ENCODE measurements around the gene SPOCK3. TPM values are rescaled to one million over a fixed set of nuclear protein-coding genes. Genes with fewer than 3 reads are reported as not detected.

SPOCK3 gene
- total RNA-seq, 2 experiments from 2014 or later: not detected

- ChIA-PET POLR2A (no interaction called here), CTCF (no interaction called here)
Measured at GRCh38 chr4:167210166-167210565, 24.1 kb downstream of the SPOCK3 start.

GRCh38 chr4:167196344-167197012 lies 37.8 kb downstream of the SPOCK3 start:
- Histone ChIP-seq H3K27ac (ENCODE audit: low read depth in 1 of 2, low read length in 2 of 2) (no peak overlapping the region), H3K9me3 (ENCODE audit: control insufficient read depth in 1 of 2, insufficient read depth in 1 of 2, low read length in 2 of 2) (peaks cover 0 to 4% of the 10 kb centered on the region in 2 experiments), H3K27me3 (ENCODE audit: control insufficient read depth in 1 of 2, insufficient read depth in 2 of 2, low read length in 2 of 2) (no peaks in the 10 kb centered on the region), H3K4me1 (ENCODE audit: insufficient read depth, low read length) (no peaks in the 10 kb centered on the region), H3K36me3 (ENCODE audit: insufficient read depth, low read length) (no peaks in the 10 kb centered on the region), H3K4me3 (ENCODE audit: low read length) (no peak overlapping the region)
- Mint-ChIP-seq H3K4me3 (no peak overlapping the region), H3K4me1 (ENCODE audit: low read depth) (no peaks in the 10 kb centered on the region), H3K27me3 (no peaks in the 10 kb centered on the region), H3K36me3 (ENCODE audit: low read depth) (no peaks in the 10 kb centered on the region), H3K9me3 (peaks cover 11% of the 10 kb centered on the region), H3K27ac (no peak overlapping the region)
- DNase-seq (no peak), ATAC-seq (ENCODE audit: poor library complexity) (no peak)
- ChIA-PET CTCF (no interaction called here), POLR2A (no interaction called here)
- intact Hi-C loops (cut with DNase I, micrococcal nuclease): no loop called here
- TF ChIP-seq CTCF (IDR thresholded peaks at IDR 0.05): no peak

More at GRCh38 chr4:167210166-167210565, 24.1 kb downstream of the SPOCK3 start:
- no peaks in the 10 kb centered on the region for H3K4me1 Mint-ChIP-seq (ENCODE audit: low read depth)
- no peak overlapping the region for H3K27ac Mint-ChIP-seq
- DNase-seq (no peak), ATAC-seq (ENCODE audit: poor library complexity) (no peak)
- H3K27me3 ChIP-seq (ENCODE audit: control insufficient read depth in 1 of 2, insufficient read depth in 2 of 2, low read length in 2 of 2): no peaks in the 10 kb centered on the region
- H3K36me3 ChIP-seq (ENCODE audit: insufficient read depth, low read length): no peaks in the 10 kb centered on the region
- no peak overlapping the region for H3K4me3 ChIP-seq (ENCODE audit: low read length)
- no peak overlapping the region for H3K4me3 Mint-ChIP-seq
- no peaks in the 10 kb centered on the region for H3K4me1 ChIP-seq (ENCODE audit: insufficient read depth, low read length)
- H3K9me3 Mint-ChIP-seq: peaks cover 4% of the 10 kb centered on the region
- no peak overlapping the region for H3K27ac ChIP-seq (ENCODE audit: low read depth in 1 of 2, low read length in 2 of 2)
- TF ChIP-seq CTCF (IDR thresholded peaks at IDR 0.05): no peak
- no peaks in the 10 kb centered on the region for H3K36me3 Mint-ChIP-seq (ENCODE audit: low read depth)
- no peaks in the 10 kb centered on the region for H3K9me3 ChIP-seq (ENCODE audit: control insufficient read depth in 1 of 2, insufficient read depth in 1 of 2, low read length in 2 of 2)
- H3K27me3 Mint-ChIP-seq: no peaks in the 10 kb centered on the region
- intact Hi-C loops (cut with DNase I, micrococcal nuclease): no loop called here

GRCh38 chr4:167190379-167190778 lies 43.9 kb downstream of the SPOCK3 start:
- CTCF ChIA-PET: no interaction called here
- POLR2A ChIA-PET: no interaction called here
- H3K4me1 Mint-ChIP-seq (ENCODE audit: low read depth): no peaks in the 10 kb centered on the region
- Histone ChIP-seq H3K27me3 (ENCODE audit: control insufficient read depth in 1 of 2, insufficient read depth in 2 of 2, low read length in 2 of 2) (no peaks in the 10 kb centered on the region), H3K9me3 (ENCODE audit: control insufficient read depth in 1 of 2, insufficient read depth in 1 of 2, low read length in 2 of 2) (peaks cover 0 to 4% of the 10 kb centered on the region in 2 experiments), H3K4me3 (ENCODE audit: low read length) (no peak overlapping the region), H3K36me3 (ENCODE audit: insufficient read depth, low read length) (no peaks in the 10 kb centered on the region), H3K27ac (ENCODE audit: low read depth in 1 of 2, low read length in 2 of 2) (no peak overlapping the region), H3K4me1 (ENCODE audit: insufficient read depth, low read length) (no peaks in the 10 kb centered on the region)
- H3K9me3 Mint-ChIP-seq: peaks cover 16% of the 10 kb centered on the region
- no peak for DNase-seq
- no peaks in the 10 kb centered on the region for H3K36me3 Mint-ChIP-seq (ENCODE audit: low read depth)
- ATAC-seq (ENCODE audit: poor library complexity): no peak
- intact Hi-C loops (cut with DNase I, micrococcal nuclease): no loop called here
- H3K4me3 Mint-ChIP-seq: no peak overlapping the region
- H3K27ac Mint-ChIP-seq: no peak overlapping the region
- H3K27me3 Mint-ChIP-seq: no peaks in the 10 kb centered on the region
- no peak for TF ChIP-seq CTCF (IDR thresholded peaks at IDR 0.05)

All from CD4-positive, alpha-beta T cell (primary cell).